Chondrocyte (in vitro differentiated cells): Measurements from ENCODE around the gene FANCM. TPM values are rescaled to one million over a fixed set of nuclear protein-coding genes. Genes with fewer than 3 reads are reported as not detected.
A peak's percentile ranks its signal among the peaks of the same experiment; 100 is the strongest.

Experiments
- DNase-seq: peaks from one replicate; pipeline ENCODE4 v3.0.0; 2021; ENCODE audit warnings: mixed read lengths, low spot score
- H3K27ac Mint-ChIP-seq: one replicate; pipeline ENCODE4 v1.8.0; 2021; ENCODE audit warnings: mild to moderate bottlenecking, moderate library complexity, mixed read lengths; ENCODE audit not compliant: unreplicated experiment
- H3K27me3 Mint-ChIP-seq: 2 replicates; pipeline ENCODE4 v1.8.0; 2021; ENCODE audit warnings: low read depth, mixed read lengths
- H3K36me3 Mint-ChIP-seq: 2 replicates; pipeline ENCODE4 v1.8.0; 2021; ENCODE audit warnings: low read depth, mixed read lengths
- H3K4me1 Mint-ChIP-seq: 2 replicates; pipeline ENCODE4 v1.8.0; 2021; ENCODE audit warnings: low read depth, mild to moderate bottlenecking, mixed read lengths
- H3K4me3 Mint-ChIP-seq: one replicate; pipeline ENCODE4 v1.8.0; 2021; ENCODE audit warnings: mild to moderate bottlenecking, moderate library complexity, mixed read lengths; ENCODE audit not compliant: unreplicated experiment
- H3K9me3 Mint-ChIP-seq: 2 replicates; pipeline ENCODE4 v1.8.0; 2021; ENCODE audit warnings: low read depth, mixed read lengths
- total RNA-seq: library from RNA; stranded (reverse); gene quantifications from 3 replicates; pipeline ENCODE4 v1.2.1, GENCODE V29; 2021
- TF ChIP-seq, protein P1 (sequence below): fragments of 200-600 bp; sonication (generic); IDR thresholded peaks from 2 replicates; pipeline ENCODE4 v1.5.0; 2021; ENCODE audit warnings: antibody characterized with exemption, mild to moderate bottlenecking, moderate library complexity

Gene FANCM
- total RNA-seq, 1 donor from 2014 or later, result 4.0 TPM

DNA sequence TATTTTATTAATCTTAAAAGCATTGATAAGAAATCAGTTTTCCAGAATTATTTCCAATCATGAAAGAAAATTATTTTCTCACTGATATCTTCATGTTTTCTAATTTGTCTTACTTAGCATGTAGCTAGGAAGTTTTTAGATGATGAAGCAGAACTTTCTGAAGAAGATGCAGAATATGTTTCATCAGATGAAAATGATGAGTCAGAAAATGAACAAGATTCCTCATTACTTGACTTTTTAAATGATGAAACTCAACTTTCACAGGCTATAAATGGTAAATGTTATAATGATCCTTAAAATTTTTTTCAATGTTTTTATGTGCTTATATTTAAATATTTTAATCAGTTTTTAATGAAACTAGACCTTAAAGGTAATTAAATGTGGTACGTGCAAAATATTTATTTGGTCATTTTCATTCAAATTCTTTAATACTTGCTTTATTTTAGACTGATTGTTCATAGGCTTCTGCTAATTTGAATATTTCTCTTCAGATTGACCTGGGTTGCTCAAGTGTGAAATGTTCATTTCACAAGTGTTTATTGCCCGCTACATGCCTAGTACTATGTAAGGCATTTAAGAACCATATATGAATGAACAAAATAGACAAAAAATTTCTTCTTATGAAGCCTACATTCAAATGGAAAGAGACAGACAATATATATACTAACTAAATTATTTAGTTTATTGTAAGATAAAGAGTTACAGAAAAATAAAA lies 49.5 kb downstream of the FANCM start:
- Mint-ChIP-seq H3K4me1 (no peaks in the 10 kb centered on the region), H3K9me3 (no peaks in the 10 kb centered on the region), H3K36me3 (peaks cover 6% of the 10 kb centered on the region), H3K4me3 (no peak overlapping the region), H3K27ac (no peak overlapping the region), H3K27me3 (no peaks in the 10 kb centered on the region)
- no peak for DNase-seq
- TF ChIP-seq, protein P1, sequence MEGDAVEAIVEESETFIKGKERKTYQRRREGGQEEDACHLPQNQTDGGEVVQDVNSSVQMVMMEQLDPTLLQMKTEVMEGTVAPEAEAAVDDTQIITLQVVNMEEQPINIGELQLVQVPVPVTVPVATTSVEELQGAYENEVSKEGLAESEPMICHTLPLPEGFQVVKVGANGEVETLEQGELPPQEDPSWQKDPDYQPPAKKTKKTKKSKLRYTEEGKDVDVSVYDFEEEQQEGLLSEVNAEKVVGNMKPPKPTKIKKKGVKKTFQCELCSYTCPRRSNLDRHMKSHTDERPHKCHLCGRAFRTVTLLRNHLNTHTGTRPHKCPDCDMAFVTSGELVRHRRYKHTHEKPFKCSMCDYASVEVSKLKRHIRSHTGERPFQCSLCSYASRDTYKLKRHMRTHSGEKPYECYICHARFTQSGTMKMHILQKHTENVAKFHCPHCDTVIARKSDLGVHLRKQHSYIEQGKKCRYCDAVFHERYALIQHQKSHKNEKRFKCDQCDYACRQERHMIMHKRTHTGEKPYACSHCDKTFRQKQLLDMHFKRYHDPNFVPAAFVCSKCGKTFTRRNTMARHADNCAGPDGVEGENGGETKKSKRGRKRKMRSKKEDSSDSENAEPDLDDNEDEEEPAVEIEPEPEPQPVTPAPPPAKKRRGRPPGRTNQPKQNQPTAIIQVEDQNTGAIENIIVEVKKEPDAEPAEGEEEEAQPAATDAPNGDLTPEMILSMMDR, result no peak

DNA sequence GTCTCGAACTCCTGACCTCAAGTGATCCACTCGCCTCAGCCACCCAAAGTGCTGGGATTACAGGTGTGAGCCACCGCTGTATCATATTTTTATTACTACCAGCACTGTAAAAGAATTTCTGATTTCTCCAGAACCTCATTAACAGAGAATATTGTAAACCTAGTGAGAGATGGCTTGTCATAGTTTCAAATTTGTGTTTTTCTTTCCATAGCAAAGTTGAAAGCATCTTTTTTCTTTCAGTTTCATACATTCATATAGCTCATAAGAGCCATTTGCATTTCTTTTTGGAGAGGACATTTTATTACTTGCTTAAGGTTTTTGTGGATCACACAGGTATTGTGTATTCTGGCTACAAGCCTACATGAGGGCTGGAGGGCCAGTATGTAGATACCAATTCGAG lies 59.2 kb downstream of the FANCM start:
- Mint-ChIP-seq H3K4me1 (peaks cover 6% of the 10 kb centered on the region), H3K4me3 (no peak overlapping the region), H3K36me3 (peaks cover 4% of the 10 kb centered on the region), H3K27me3 (no peaks in the 10 kb centered on the region), H3K27ac (no peak overlapping the region), H3K9me3 (no peaks in the 10 kb centered on the region)
- TF ChIP-seq, protein P1, result no peak
- no peak for DNase-seq

DNA sequence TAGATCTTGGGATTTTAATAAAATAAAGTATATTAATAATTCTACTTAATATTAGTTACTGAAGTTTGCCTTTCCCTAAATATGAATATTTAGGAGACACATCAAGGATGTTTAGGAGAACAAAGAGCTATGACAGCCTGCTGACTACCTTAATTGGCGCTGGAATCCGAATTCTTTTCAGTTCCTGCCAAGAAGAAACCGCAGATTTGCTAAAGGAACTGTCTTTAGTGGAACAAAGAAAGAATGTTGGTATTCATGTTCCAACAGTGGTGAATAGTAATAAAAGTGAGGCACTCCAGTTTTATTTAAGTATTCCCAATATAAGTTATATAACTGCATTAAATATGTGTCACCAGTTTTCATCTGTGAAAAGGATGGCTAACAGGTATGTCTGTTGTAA lies 62.8 kb downstream of the FANCM start:
- Mint-ChIP-seq H3K4me1 (peaks cover 6% of the 10 kb centered on the region), H3K27me3 (no peaks in the 10 kb centered on the region), H3K27ac (no peak overlapping the region), H3K9me3 (no peaks in the 10 kb centered on the region), H3K4me3 (no peak overlapping the region), H3K36me3 (peaks cover 3% of the 10 kb centered on the region)
- TF ChIP-seq, protein P1, result no peak
- DNase-seq, result no peak

DNA sequence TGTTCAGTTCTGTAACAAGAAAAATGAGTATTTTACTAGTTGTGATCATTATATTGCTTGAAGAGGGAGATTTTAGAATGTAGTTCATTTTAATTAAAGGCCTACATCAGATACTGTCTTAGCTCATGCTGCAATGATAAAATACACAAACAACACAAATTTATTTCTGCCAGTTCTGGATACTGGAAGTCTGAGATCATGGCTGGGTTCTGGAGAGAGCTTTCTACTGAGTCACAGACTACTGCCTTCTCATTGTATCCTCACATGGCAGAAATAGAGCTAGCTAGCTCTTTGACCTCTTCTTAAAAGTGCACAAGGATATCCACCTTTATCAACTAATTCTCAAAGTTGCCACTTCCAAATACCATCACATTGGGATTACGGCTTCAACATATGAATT lies 63.5 kb downstream of the FANCM start:
- H3K4me1 Mint-ChIP-seq, result peaks cover 6% of the 10 kb centered on the region
- H3K27me3 Mint-ChIP-seq, result no peaks in the 10 kb centered on the region
- no peaks in the 10 kb centered on the region for H3K9me3 Mint-ChIP-seq
- H3K4me3 Mint-ChIP-seq, result no peak overlapping the region
- no peak for DNase-seq
- peaks cover 3% of the 10 kb centered on the region for H3K36me3 Mint-ChIP-seq
- TF ChIP-seq, protein P1, result no peak
- no peak overlapping the region for H3K27ac Mint-ChIP-seq

DNA sequence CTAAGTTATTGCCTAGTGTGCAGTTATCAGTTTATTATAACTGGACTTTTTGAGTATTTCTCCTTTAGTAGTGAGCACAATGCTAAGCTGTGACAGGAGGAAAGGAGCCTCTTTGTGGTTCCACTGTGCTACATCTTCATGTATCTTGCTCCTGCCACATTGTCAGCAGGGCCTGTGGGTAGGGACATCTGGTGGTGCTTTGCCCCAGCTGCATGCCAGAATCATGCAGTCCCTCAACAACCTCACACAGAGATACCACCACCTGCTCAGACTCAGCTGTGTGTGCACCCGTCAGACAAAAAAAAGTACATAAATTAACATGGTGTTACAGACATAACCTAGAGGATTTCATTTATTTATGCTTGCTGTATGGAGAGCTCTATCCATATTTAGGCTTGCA lies 66.2 kb downstream of the FANCM start:
- Mint-ChIP-seq H3K9me3 (no peaks in the 10 kb centered on the region), H3K4me1 (peaks cover 6% of the 10 kb centered on the region), H3K27me3 (no peaks in the 10 kb centered on the region), H3K4me3 (no peak overlapping the region), H3K36me3 (peaks cover 5% of the 10 kb centered on the region), H3K27ac (no peak overlapping the region)
- no peak for DNase-seq
- TF ChIP-seq, protein P1, result peak; percentile 34
